NK-92 (cell line): ENCODE data around the gene SOX5.
"Not testable (repeated sequence)": the region's sequence is repeated elsewhere in the genome, so short reads cannot be mapped to it uniquely, and the experiment has no call there.

Experiments used
- DNase-seq: peaks from one replicate; lab custom pipeline; 2025; ENCODE audit not compliant: unreplicated experiment; lab: John Stamatoyannopoulos, UW

The SOX5 gene

DNA sequence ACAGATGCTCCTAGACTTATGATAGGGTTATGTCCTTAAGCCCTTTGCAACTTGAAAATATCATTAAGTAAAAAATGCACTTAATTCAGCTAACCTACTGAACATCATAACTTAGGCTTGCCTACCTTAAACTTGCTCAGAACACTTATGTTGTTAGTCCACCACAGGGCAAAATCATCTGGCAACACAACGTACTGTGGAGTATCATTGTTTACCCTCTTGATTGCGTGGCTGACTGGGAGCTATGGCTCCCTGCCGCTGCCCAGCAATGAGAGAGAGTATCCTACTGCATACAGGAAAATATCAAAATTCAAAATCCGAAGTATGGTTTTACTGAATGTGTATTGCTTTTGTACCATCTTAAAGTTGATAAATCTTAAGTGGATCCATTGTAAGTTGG, 105.5 kb downstream of the SOX5 start:
- DNase-seq = no peak

DNA sequence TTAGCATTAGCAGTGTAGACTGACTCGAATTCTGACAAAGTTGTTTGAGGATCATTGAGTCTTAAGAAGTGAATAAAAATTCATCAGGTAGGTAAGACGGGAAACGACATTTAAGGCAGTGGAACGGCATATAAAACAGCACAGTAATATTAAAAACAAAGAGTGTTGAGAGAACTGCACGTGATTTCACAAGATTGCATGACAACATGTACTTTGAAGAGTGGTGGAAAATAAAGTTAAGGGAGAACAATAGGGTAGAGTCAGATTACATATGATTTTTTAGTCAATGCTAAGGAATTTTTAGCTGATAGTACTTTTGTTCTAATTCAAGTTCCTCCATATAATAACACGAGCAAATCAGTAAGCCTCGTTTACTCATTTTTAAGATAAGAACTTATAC, 115.4 kb downstream of the SOX5 start:
- DNase-seq = no peak

DNA sequence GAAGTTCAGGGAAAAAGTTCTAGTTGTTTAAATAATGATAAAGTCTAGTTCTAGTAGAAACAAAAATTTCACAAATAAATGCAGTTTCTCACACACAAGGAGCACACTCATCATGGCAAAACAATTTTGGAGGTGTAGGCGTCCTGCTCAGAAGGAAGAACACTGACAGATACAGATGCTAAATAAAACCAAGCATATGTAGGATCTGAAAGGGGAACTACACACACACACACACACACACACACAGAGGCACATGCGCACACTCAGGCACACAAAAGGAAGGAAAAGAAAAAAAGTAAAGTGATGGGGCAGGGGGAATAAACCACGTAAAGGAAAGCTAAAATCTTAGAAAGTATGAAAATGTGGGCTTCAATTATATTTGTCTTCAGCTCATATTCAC, 117.7 kb downstream of the SOX5 start:
- no peak for DNase-seq

DNA sequence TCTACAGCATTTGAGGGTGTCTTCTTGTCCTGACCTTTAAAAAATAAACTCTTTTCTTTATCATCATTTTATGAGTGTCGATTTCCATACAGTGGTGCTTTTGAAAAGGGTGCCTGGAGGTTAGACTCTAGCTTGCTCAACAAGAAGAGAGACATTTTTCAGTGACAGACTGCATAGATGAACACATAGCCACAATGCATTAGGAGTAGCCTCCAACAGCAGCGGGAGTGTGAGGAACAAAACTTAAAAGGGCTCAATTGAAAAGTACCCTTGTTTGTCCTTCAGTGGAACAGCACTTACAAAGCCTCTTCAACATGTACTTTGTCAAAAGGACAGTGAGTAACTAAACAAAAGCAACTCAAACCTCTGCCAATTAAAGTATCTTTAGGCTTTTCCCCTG, 119.3 kb downstream of the SOX5 start:
- no peak for DNase-seq

DNA sequence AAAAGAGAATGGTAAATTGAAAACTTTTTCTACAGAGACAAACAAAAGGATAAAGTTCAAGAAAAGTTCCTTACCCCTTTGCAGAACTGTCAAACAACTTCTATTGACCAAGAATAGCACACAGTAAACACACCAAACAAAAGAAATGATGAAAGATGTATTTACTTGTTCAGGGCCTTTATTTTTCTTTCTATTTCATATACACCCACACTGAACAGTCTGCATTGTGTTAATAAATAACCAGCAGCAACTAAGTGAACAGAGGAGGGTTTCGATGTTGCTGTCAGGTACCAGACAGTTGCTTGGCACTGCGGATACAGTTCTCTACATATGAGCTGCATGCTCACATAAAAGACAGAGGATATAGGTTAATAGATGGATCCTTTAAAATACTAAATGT, 122.1 kb downstream of the SOX5 start:
- no peak for DNase-seq

DNA sequence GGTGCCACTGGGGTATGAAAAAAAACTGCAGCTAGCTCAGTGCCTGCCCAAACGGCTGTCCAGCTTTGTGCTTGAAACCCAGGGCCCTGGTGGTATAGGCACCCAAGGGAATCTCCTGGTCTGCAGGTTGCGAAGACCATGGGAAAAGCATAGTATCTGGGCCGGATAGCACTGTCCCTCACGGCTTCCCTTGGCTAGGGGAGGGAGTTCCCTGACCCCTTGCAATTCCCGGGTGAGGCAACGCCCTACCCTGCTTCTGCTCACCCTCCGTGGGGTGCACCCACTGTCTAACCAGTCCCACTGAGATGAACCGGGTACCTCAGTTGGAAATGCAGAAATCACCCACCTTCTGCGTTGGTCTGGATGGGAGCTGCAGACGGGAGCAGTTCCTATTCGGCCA, 124.3 kb downstream of the SOX5 start:
- DNase-seq = not testable (repeated sequence)

DNA sequence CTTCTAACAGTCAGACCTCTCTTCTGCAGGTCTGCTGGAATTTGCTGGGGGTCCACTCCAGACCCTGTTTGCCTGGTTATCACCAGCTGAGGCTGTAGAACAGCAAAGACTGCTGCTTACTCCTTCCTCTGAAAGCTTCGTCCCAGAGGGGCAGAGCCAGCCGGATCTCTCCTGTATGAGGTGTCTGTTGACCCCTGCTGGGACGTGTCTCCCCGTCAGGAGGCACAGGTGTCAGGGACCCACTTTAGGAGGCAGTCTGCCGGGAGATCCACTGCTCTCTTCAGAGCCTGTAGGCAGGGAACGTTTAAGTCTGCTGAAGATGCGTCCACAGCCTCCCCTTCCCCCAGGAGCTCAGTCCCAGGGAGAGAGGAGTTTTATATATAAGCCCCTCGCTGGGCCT, 125.1 kb downstream of the SOX5 start:
- DNase-seq = no peak

DNA sequence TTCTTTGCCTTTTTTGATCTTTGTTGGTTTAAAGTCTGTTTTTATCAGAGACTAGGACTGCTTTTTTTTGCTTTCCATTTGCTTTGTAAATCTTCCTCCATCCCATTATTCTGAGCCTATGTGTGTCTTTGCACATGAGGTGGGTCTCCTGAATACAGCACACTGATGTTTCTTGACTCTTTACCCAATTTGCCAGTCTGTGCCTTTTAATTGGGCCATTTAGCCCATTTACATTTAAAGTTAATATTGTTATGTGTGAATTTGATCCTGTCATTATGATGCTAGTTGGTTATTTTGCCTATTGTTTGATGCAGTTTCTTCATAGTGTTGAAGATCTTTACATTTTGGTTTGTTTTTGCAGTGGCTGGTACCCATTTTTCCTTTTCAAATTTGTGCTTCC, 126.6 kb downstream of the SOX5 start:
- not testable (repeated sequence) for DNase-seq

DNA sequence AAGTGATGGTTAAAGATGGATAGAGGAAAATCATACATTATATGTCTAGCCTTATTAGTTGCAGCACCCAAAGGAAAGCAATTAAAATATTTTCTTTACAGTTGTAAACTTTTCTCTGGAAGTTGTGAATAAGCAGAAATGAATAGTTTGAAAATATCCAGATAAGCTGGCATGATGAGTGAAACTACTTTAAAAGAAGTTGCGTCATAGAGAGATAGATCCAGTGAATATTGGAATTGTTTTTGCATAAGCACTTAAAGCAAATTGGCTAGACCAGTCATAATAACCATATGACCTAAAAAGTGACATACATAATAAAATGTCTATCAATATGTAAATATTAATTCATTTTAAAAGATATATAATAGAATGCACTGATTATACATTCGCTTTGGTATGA, 132.1 kb downstream of the SOX5 start:
- DNase-seq = no peak

DNA sequence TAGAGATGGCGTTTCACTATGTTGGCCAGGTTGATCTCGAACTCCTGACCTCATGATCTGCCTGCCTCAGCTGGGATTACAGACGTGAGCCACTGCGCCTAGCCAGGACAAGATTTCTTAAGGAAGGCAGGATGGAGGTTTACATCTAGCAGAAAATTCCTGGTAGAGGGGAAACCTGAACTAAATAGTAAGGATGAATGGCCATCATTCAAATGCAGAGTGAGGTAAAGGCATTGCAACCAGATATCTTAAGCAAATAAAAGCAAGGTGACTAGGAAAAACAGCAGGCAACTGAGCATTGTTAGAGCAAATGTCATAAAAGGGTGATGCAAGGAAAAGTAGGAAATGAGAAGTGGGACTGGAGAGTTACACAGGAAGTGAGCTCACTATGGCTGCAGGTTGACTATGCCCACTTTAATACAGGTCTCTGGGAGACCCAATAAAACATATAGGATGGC, 133.0 kb downstream of the SOX5 start:
- DNase-seq = no peak

DNA sequence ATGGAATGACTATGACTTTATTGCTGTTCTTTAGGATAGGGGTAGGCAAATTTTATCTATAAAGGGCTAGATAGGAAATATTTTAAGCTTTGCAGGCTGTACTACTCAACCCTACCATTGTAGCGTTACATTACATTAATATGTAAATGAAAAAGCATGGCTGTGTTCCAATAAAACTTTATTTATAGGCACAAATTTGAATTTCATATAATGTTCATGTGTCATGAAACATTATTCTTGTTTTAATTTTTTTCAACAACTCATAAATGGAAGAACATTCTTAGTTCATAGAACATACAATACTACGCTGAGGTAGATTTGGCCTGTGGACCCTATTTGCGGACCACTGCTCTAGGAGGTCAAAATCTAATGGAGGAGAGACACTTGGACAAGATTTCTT, 133.7 kb downstream of the SOX5 start:
- DNase-seq = no peak

DNA sequence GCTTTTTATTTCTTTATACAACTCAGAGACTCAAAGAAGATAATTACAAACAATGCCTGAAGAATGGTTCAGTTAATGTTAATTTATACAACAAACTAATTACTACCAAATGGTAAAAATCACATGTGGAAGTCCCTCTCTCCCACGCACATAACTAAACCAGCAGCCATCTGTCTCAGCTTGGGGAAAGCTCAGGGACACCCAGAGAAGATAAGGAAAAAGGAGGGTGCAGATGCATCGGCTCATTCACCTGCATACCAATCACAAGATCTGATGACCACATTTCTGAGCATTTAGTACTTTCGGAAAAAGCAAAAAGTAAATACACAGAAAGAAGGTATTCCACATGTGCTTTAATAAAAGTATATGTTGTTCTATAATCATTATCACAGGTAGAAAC, 136.3 kb downstream of the SOX5 start:
- no peak for DNase-seq

DNA sequence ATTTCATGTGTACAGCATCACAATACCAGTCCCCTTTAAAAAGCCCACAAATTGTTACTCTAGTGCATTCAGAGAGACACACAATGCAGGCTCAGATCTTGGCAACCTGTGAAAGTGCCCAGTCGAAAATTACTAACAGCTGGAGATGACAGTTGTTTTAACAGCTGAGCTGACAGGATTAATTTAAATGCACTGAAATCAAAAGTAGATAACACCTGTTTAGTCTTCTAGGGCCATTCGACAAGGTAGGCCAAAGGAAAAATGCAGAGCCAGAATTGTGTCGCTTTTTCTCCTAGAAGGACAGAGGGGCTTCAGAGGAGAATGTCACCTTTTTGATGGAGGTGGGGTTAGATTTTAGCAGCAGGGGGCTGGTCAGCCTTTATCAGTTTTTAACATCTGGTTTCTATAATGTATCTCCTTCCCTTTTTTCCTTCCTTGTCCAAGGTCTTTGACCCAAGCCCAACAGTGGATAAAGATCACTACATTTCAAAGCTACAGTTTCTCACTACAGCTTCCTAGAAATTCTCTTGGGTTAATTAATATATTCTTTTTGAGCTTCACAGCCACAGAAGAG, 139.1 kb downstream of the SOX5 start:
- no peak for DNase-seq

DNA sequence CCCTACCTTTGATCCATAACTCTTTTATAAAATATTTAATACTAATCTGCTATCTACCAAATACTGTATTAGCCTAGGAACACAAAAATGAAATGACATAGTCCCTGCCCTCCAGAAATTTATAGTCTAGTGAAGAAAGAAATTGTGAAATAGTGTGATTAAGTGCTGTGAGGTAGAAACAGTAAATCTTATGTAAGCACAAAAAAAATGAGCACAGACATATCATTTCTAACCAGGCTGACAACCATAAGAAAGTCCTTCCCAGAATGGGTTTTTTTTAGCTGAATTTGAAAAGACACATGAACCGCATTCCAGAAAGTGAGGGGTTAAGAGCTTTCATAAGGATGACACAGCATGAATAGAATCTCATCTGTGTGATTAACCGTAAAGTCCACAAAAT, 145.9 kb downstream of the SOX5 start:
- no peak for DNase-seq

DNA sequence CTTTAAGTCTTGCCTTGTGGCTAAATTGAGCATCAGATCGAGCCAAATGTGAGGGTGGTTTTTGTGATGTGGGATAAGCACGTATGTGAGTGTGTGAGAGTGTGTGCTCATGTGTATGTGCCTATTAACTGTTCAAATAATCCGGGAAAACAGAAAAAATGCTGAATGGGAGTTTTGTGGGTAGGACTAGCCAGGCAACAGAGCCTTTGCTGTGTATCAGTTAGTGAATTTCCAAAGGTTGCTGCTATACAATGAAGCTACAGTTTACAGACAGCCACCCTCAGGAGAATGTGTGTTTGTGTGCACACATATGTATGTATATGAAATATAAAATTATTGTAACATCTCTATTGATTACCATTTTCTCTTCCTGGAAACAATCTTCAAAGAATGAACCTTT, 154.0 kb downstream of the SOX5 start:
- DNase-seq = no peak

DNA sequence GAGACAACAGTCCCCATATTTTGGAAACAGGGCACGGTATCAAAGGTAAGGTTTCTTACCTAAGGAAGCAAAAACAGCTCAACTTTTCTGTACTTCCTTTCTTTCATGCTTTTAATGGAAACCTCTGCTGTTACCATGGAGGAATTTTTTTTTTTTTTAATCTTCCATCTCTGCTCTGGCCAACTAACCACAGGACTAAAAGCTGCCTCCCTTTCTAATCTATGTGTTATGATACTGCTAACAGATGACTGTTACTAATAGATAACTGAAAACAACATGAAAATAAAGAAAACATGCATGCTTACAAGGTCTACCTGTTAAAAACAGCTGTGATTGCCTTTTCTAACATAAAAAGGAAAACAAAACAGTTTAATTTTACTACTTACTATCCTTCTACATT, 168.4 kb downstream of the SOX5 start:
- no peak for DNase-seq

DNA sequence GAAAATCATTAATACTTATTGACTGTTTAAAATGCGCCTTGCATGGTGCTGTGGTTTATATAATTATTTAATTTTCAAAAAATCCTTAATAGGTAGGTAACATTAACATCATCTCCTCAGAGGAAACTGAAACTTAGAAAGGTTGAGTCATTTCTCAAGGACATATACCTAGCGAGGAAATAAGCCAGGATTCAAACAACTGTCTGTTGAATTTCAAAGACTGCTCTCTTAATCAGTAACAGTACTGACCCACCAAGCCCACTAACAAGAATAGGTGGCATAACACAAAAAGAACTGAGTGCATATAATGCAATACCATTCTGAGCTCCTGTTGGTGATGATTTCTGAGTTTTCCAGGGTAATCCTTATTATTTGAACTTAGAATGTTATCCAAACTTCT, 174.3 kb downstream of the SOX5 start:
- no peak for DNase-seq

DNA sequence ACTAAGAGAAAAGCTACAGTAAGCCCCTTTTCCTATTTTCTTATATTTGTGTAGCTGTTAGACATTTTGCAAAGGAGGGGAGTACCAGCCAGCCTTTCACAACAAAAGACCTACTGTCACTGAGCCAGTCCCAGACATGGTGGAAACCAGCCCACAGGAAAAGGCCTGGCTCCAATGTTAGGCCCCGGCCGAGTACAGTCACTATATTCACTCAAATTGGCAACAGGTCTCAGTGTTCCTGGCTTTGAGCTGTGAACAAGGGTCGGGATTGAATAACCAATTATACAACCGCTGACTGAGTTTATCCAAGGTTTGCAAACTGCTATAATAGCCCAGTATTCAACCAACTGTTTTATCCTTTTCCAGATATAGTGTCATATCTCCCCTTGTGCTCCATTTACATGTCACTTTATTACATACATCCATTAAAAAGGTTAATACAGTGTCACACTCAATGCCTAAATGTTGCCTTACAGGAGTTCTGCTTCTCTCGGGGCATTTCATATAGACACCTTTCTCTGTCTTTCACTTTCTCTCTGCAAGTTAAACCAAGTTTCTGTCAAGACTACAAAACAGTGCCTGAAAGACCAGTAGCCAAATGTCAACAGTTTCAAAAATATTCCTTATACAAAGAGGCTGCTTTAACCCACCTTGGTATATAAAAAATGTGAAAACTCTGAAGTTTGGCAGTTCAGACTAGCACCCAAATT, 178.1 kb downstream of the SOX5 start:
- no peak for DNase-seq

DNA sequence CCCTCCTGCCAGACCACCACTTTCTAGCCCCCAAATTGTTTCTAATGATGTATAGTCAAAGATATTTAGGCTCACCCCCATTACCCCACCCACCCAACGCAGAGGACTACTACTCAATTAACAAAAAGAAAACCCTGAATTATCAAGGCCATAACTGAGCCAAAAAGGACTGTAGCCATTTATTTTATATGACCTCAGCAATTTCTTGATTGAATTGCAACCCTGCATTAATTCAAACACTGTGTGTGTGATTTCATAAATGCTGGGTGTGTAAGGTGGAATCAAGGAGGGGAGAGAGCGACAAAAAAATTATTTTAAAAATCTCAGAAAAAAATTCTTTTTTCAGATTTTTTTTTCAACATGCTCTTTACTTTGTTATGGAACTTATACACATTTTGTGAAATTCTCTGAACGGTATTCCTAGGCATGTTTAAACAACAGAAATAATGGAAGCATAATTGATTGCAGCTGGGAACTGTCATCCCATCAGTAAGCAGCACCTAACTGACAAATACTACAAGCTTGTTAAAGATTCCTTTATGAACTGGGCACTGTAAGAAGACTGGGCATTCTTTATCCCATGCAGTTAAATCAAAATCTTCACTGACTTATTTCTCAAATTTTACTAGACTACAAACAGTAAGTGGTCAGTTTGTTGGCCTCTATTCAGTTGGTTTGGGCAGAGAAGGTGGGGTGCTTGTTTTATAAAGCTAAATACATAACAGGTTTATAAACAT, 179.1 kb downstream of the SOX5 start:
- DNase-seq = no peak

DNA sequence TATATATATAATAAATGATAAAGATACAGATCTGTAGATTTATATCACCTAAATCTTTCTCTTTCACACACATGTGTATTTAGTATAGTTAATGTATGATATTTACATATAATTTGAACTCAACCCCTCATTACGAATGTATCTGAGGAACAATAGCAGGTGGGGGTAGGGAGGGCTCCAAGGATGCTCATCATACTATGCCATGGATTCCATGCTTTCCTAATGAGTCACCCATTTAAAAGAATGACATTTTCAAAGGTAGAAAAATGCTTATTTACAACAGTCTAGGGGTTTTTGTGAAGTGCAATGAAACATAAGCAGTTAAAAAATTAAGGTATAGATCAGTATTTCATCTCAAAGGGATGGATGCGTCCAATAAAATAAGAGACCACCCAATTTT, 181.6 kb downstream of the SOX5 start:
- DNase-seq = no peak

DNA sequence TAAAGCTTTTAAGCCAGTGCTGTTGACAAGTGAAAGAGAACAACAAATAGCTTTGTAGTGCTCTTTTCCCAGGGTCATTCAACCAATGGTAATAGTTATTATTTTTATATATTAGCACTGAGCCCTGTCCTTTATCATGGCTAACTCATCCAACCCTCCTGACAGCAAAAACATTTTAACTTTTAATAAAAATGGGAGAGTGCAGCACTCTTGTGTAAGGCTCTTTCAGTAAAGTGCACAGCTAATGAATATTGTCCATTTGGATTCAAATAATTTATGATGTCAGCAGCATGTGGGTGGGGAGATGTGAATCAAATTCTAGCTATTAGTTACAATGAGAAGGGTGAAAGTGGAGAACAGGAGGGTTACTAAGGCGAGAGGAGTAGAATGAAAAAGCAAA, 185.7 kb downstream of the SOX5 start:
- DNase-seq = no peak

DNA sequence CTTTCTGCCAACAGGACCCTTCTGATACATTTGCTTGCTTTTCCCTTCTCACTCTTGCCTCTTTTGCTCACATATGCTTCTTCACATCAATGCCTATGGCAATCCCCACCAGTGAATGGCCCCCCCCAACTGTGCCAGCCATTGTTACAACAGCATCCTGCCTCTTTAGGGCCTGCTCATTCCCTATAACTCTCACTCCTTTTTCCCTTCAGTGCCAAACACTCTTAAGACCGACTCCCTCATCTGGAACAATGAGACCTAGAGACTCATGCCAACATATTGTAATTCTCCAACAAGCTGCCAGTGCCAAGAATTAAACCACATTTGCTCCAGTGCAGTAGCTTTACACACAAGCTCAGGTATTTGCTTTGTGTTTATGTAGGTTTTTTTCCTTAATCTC, 189.0 kb downstream of the SOX5 start:
- no peak for DNase-seq
